Breast epithelium (tissue), 3 donors: ENCODE data around the gene FMNL2.

Experiments
- CTCF ChIP-seq, 3 donors: fragments of 450-650 bp; IDR thresholded peaks; one replicate each; pipeline ENCODE4 v1.5.1; 2016 to 2017; ENCODE audit warnings: antibody characterized with exemption in 3 of 3, mild to moderate bottlenecking in 3 of 3, moderate library complexity in 3 of 3
- POLR2A ChIP-seq: fragments of 450-650 bp; IDR thresholded peaks from one replicate; pipeline ENCODE4 v1.6.1; 2016; ENCODE audit warnings: antibody characterized with exemption, mild to moderate bottlenecking, moderate library complexity
- POLR2AphosphoS5 ChIP-seq, 3 donors: sonication (generic); formaldehyde crosslinking; IDR thresholded peaks; one replicate each; pipeline ENCODE4 v1.6.1; 2017; ENCODE audit warnings: antibody characterized with exemption in 3 of 3

GRCh38 chr2:152375174-152375573 lies 40.2 kb downstream of the FMNL2 start:
- no peak for TF ChIP-seq CTCF (IDR thresholded peaks at IDR 0.05)
- TF ChIP-seq POLR2A = no peak
- no peak for TF ChIP-seq POLR2AphosphoS5 (IDR thresholded peaks at IDR 0.05)
